Trophoblast cell (in vitro differentiated cells and primary cell): ENCODE data around the gene CACNA1H.

Source experiments
- DNase-seq, 2 donors: peaks; one replicate each; pipeline ENCODE4 v3.0.0-alpha.2; 2016
- H2AFZ ChIP-seq: 2 replicates; pipeline ENCODE4 v1.6.1; 2013; ENCODE audit warnings: low read length, moderate library complexity, mild to moderate bottlenecking; ENCODE audit not compliant: insufficient read depth, poor library complexity
- H2AK5ac ChIP-seq: 2 replicates; pipeline ENCODE4 v1.6.1; 2013; ENCODE audit warnings: mild to moderate bottlenecking, low read length
- H2BK120ac ChIP-seq: 2 replicates; pipeline ENCODE4 v1.6.1; 2013; ENCODE audit warnings: low read length, mild to moderate bottlenecking, moderate library complexity; ENCODE audit not compliant: insufficient read depth, poor library complexity
- H2BK12ac ChIP-seq: 2 replicates; pipeline ENCODE4 v1.6.1; 2013; ENCODE audit warnings: mild to moderate bottlenecking, low read length, moderate library complexity
- H2BK5ac ChIP-seq: 2 replicates; pipeline ENCODE4 v1.6.1; 2013; ENCODE audit warnings: low read length, low read depth, moderate library complexity, mild to moderate bottlenecking; ENCODE audit not compliant: poor library complexity
- H3K14ac ChIP-seq: 2 replicates; pipeline ENCODE4 v1.6.1; 2013; ENCODE audit warnings: mild to moderate bottlenecking, low read length
- H3K18ac ChIP-seq: 2 replicates; pipeline ENCODE4 v1.6.1; 2013; ENCODE audit warnings: mild to moderate bottlenecking, low read length
- H3K23ac ChIP-seq: 2 replicates; pipeline ENCODE4 v1.6.1; 2013; ENCODE audit warnings: low read length
- H3K27ac ChIP-seq: 2 replicates; pipeline ENCODE4 v1.5.1; 2013; ENCODE audit warnings: low read depth, mild to moderate bottlenecking, inconsistent platforms, low read length, moderate library complexity
- H3K27me3 ChIP-seq: 2 replicates; pipeline ENCODE4 v1.6.1; 2013; ENCODE audit warnings: inconsistent platforms, mild to moderate bottlenecking, low read length, moderate library complexity; ENCODE audit not compliant: insufficient read depth
- H3K36me3 ChIP-seq, 2 experiments: 1 replicate in 1 of 2; 2 replicates in 1 of 2; pipeline ENCODE4 v1.6.1; 2013; ENCODE audit warnings: low read length in 2 of 2, mild to moderate bottlenecking in 2 of 2, moderate library complexity in 1 of 2; ENCODE audit not compliant: insufficient read depth in 2 of 2, control insufficient read depth in 1 of 2
- H3K4ac ChIP-seq: 2 replicates; pipeline ENCODE4 v1.6.1; 2013; ENCODE audit warnings: low read depth, mild to moderate bottlenecking, low read length, moderate library complexity
- H3K4me1 ChIP-seq, 2 experiments: 1 replicate in 1 of 2; 2 replicates in 1 of 2; pipeline ENCODE4 v1.6.1; 2013; ENCODE audit warnings: low read length in 2 of 2, mild to moderate bottlenecking in 2 of 2, moderate library complexity in 1 of 2; ENCODE audit not compliant: insufficient read depth in 2 of 2, control insufficient read depth in 1 of 2
- H3K4me2 ChIP-seq: 2 replicates; pipeline ENCODE4 v1.6.1; 2013; ENCODE audit warnings: inconsistent platforms, mild to moderate bottlenecking, low read length, moderate library complexity
- H3K4me3 ChIP-seq: 2 replicates; pipeline ENCODE4 v1.5.1; 2013; ENCODE audit warnings: mild to moderate bottlenecking, low read depth, low read length, inconsistent platforms
- H3K79me1 ChIP-seq: one replicate; pipeline ENCODE4 v1.6.1; 2013; ENCODE audit warnings: low read length
- H3K79me2 ChIP-seq: 2 replicates; pipeline ENCODE4 v1.6.1; 2013; ENCODE audit warnings: low read length, mild to moderate bottlenecking; ENCODE audit not compliant: control insufficient read depth, insufficient read depth, poor library complexity
- H3K9ac ChIP-seq: 2 replicates; pipeline ENCODE4 v1.6.1; 2013; ENCODE audit warnings: mild to moderate bottlenecking, low read length
- H3K9me3 ChIP-seq: 2 replicates; pipeline ENCODE4 v1.6.1; 2013; ENCODE audit warnings: low read depth, mild to moderate bottlenecking, control low read depth, inconsistent platforms, low read length; ENCODE audit not compliant: insufficient read depth
- H4K12ac ChIP-seq: 2 replicates; pipeline ENCODE4 v1.6.1; 2013; ENCODE audit warnings: low read depth, mild to moderate bottlenecking, low read length, moderate library complexity
- H4K8ac ChIP-seq: 2 replicates; pipeline ENCODE4 v1.6.1; 2013; ENCODE audit warnings: low read depth, mild to moderate bottlenecking, low read length, moderate library complexity
- H4K91ac ChIP-seq: one replicate; pipeline ENCODE4 v1.6.1; 2013; ENCODE audit warnings: low read depth, mild to moderate bottlenecking, low read length, moderate library complexity
- WGBS: extraction: QIAGEN DNeasy Blood & Tissue Kit; methylation state at CpG from one replicate; pipeline ENCODE4 v1.1.7; 2013; ENCODE audit warnings: missing lambda C conversion rate; ENCODE audit not compliant: insufficient read length, insufficient coverage; ENCODE audit errors: extremely low coverage; 5-methylcytosine and 5-hydroxymethylcytosine counted together

Gene CACNA1H

GRCh38 chr16:1193825-1194581 lies 41.1 kb downstream of the CACNA1H start:
- Histone ChIP-seq H3K4me2 (no peak overlapping the region), H2BK120ac (no peak overlapping the region), H4K91ac (no peak overlapping the region), H3K9ac (no peak overlapping the region), H2BK12ac (no peak overlapping the region), H4K8ac (no peak overlapping the region), H3K27me3 (no peaks in the 10 kb centered on the region), H3K4me3 (no peak overlapping the region), H2AK5ac (no peak overlapping the region), H3K4ac (no peak overlapping the region), H3K23ac (no peak overlapping the region), H4K12ac (no peak overlapping the region), H2BK5ac (no peak overlapping the region), H2AFZ (no peak overlapping the region), H3K4me1 (peaks cover 2 to 3% of the 10 kb centered on the region in 2 experiments), H3K36me3 (no peaks in the 10 kb centered on the region), H3K18ac (no peak overlapping the region), H3K14ac (no peak overlapping the region), H3K79me1 (peaks cover 2% of the 10 kb centered on the region), H3K9me3 (peaks cover 3% of the 10 kb centered on the region), H3K27ac (no peak overlapping the region), H3K79me2 (no peaks in the 10 kb centered on the region)
- no CpG with 5 or more reads among the region's 29 CpGs for WGBS
- no peak for DNase-seq

GRCh38 chr16:1194665-1195392 lies 41.9 kb downstream of the CACNA1H start:
- Histone ChIP-seq H3K27me3 (no peaks in the 10 kb centered on the region), H3K79me1 (peaks cover 2% of the 10 kb centered on the region), H3K27ac (no peak overlapping the region), H4K12ac (no peak overlapping the region), H3K23ac (no peak overlapping the region), H3K4me3 (no peak overlapping the region), H3K14ac (no peak overlapping the region), H3K18ac (no peak overlapping the region), H2BK12ac (no peak overlapping the region), H3K9me3 (peaks cover 5% of the 10 kb centered on the region), H3K4ac (no peak overlapping the region), H2AFZ (no peak overlapping the region), H2BK120ac (no peak overlapping the region), H3K9ac (no peak overlapping the region), H4K8ac (no peak overlapping the region), H3K79me2 (no peaks in the 10 kb centered on the region), H3K4me2 (no peak overlapping the region), H2AK5ac (no peak overlapping the region), H3K36me3 (no peaks in the 10 kb centered on the region), H3K4me1 (peaks cover 2 to 3% of the 10 kb centered on the region in 2 experiments), H4K91ac (no peak overlapping the region), H2BK5ac (no peak overlapping the region)
- WGBS: no CpG with 5 or more reads among the region's 61 CpGs
- no peak for DNase-seq

- Histone ChIP-seq H3K23ac (no peak overlapping the region), H3K9ac (no peak overlapping the region), H3K4me1 (peaks cover under 1 to 2% of the 10 kb centered on the region in 2 experiments), H3K27me3 (no peaks in the 10 kb centered on the region), H3K9me3 (peaks cover 5% of the 10 kb centered on the region), H3K79me1 (peaks cover 2% of the 10 kb centered on the region), H4K91ac (no peak overlapping the region), H3K27ac (no peak overlapping the region), H2AFZ (no peak overlapping the region), H4K12ac (no peak overlapping the region), H3K79me2 (no peaks in the 10 kb centered on the region), H3K4me2 (no peak overlapping the region), H3K18ac (no peak overlapping the region), H2BK5ac (no peak overlapping the region), H2AK5ac (no peak overlapping the region), H4K8ac (no peak overlapping the region), H3K36me3 (no peaks in the 10 kb centered on the region), H2BK12ac (no peak overlapping the region), H2BK120ac (no peak overlapping the region), H3K14ac (no peak overlapping the region), H3K4ac (no peak overlapping the region), H3K4me3 (no peak overlapping the region)
- no CpG with 5 or more reads among the region's 14 CpGs for WGBS
- DNase-seq: no peak
Measured at GRCh38 chr16:1195393-1195666, 42.4 kb downstream of the CACNA1H start.

GRCh38 chr16:1196494-1196893 lies 43.6 kb downstream of the CACNA1H start:
- no peak for DNase-seq
- no peak overlapping the region for H3K27ac ChIP-seq
- no peak overlapping the region for H4K12ac ChIP-seq
- H3K9me3 ChIP-seq: peaks cover 5% of the 10 kb centered on the region
- no peaks in the 10 kb centered on the region for H3K79me1 ChIP-seq
- WGBS: no CpG with 5 or more reads among the region's 11 CpGs
- no peak overlapping the region for H3K18ac ChIP-seq
- H3K14ac ChIP-seq: no peak overlapping the region
- no peak overlapping the region for H2BK120ac ChIP-seq
- no peak overlapping the region for H2BK5ac ChIP-seq
- no peaks in the 10 kb centered on the region for H3K36me3 ChIP-seq
- H2BK12ac ChIP-seq: no peak overlapping the region
- no peak overlapping the region for H2AFZ ChIP-seq
- H3K4me3 ChIP-seq: no peak overlapping the region
- H3K4me2 ChIP-seq: no peak overlapping the region
- H3K4me1 ChIP-seq: no peaks in the 10 kb centered on the region
- H4K8ac ChIP-seq: no peak overlapping the region
- no peak overlapping the region for H4K91ac ChIP-seq
- no peaks in the 10 kb centered on the region for H3K79me2 ChIP-seq
- H3K27me3 ChIP-seq: no peaks in the 10 kb centered on the region
- H2AK5ac ChIP-seq: no peak overlapping the region
- H3K23ac ChIP-seq: no peak overlapping the region
- H3K9ac ChIP-seq: no peak overlapping the region
- H3K4ac ChIP-seq: no peak overlapping the region
